ENCODE results near the gene UBB. TPM values are rescaled to one million over a fixed set of nuclear protein-coding genes. Genes with fewer than 3 reads are reported as not detected.
A peak's percentile ranks its signal among the peaks of the same experiment; 100 is the strongest.
"Not testable (repeated sequence)": the region's sequence is repeated elsewhere in the genome, so short reads cannot be mapped to it uniquely, and the experiment has no call there.

The UBB gene
- total RNA-seq, 4 donors from 2014 or later = 574 to 927 (median 633) TPM

DNA sequence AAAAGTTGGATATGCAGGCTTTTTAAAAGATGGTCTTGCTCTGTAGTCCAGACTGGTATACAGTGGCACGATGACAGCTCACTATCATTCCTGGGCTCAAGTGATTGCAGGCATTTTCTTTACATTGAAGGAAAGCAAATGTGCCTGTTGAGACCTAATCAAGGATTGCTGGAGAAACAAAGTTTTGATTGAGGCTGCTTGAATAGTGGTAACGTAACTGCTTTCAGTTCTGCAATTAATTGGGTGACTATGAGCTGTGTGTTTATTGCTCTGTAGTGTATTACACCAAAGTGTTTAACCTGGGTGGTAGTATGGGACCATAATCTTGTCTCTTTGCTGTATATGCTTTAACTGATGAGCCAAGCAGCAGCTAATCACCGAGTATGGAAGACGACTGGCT, 2.3 kb downstream of the UBB start:
- DNase-seq = no peak
- H3K9me3 ChIP-seq = no peaks in the 10 kb centered on the region
- no peak overlapping the region for H3K27ac ChIP-seq
- peaks cover 0 to 47% (median 0%) of the 10 kb centered on the region in 4 donors for H3K4me1 ChIP-seq
- TF ChIP-seq CTCF (IDR thresholded peaks at IDR 0.05) (no peak), POLR2A (IDR thresholded peaks at IDR 0.05) (no peak)
- peaks cover 0 to 17% (median 0%) of the 10 kb centered on the region in 3 donors for H3K36me3 ChIP-seq
- H3K27me3 ChIP-seq = no peaks in the 10 kb centered on the region
- peak overlapping the region in 2 of 4 donors; percentile 21 to 67 for H3K4me3 ChIP-seq

DNA sequence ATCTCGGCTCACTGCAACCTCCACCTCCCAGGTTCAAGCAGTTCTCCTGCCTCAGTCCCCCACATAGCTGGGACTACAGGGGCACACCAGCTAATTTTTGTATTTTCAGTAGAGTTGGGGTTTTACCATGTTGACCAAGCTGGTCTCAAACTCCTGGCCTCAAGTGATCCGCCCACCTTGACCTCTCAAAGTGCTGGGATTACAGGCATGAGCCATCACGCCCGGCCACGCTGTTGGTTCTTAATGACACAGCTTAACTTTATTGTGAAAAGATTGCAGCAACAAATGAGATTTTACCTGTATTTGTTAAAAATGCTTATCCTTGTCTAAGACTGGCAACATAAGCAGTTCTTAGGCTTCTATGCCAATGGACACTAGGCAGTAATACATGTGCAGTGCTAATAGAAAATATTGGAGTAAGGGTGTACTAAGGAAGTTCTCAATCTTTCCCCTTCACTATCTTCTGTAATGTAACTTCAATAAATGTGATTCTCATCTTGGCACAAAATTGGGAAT, 2.9 kb downstream of the UBB start:
- H3K4me3 ChIP-seq = peak overlapping the region in 1 of 4 donors; percentile 67
- no peak for TF ChIP-seq CTCF (IDR thresholded peaks at IDR 0.05)
- no peak for TF ChIP-seq POLR2A (IDR thresholded peaks at IDR 0.05)
- DNase-seq = no peak
- H3K27me3 ChIP-seq = no peaks in the 10 kb centered on the region
- H3K27ac ChIP-seq = no peak overlapping the region
- peaks cover 0 to 17% (median 0%) of the 10 kb centered on the region in 3 donors for H3K36me3 ChIP-seq
- peaks cover 0 to 47% (median 0%) of the 10 kb centered on the region in 4 donors for H3K4me1 ChIP-seq
- no peaks in the 10 kb centered on the region for H3K9me3 ChIP-seq

DNA sequence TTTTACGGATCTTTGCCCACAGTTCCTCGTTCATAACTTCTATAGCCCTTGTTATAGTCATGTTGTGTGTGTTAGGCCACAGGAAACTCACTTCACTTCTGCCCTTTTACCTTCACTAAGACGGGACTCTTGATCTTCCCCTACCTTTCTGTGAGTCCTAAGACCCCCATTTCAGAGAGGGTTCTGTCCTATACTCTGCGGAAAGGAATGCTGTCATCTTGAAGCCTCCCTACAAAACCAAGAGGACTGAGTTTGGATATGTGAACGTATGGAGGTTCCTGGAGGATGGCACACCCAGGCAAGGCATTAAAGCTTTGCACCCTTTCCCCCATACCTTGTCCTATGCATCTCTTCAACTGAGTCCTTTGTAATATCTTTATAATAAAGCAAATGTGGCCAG, 3.7 kb downstream of the UBB start:
- Histone ChIP-seq H3K9me3 (no peaks in the 10 kb centered on the region), H3K27me3 (no peaks in the 10 kb centered on the region), H3K4me1 (peaks cover 0 to 47% (median 0%) of the 10 kb centered on the region in 4 donors), H3K27ac (no peak overlapping the region), H3K36me3 (peaks cover 0 to 17% (median 0%) of the 10 kb centered on the region in 3 donors), H3K4me3 (no peak overlapping the region)
- DNase-seq = no peak
- TF ChIP-seq POLR2A (IDR thresholded peaks at IDR 0.05) (no peak), CTCF (IDR thresholded peaks at IDR 0.05) (no peak)

- DNase-seq, H3K9me3 ChIP-seq, H3K27me3 ChIP-seq: not testable (repeated sequence)
- Histone ChIP-seq H3K27ac (peak overlapping the region in 2 of 4 donors; percentile 62 to 66), H3K36me3 (peaks cover 0 to 17% (median 0%) of the 10 kb centered on the region in 3 donors), H3K4me3 (peak overlapping the region; percentile 19 to 64 (median 54)), H3K4me1 (peaks cover 0 to 47% (median 0%) of the 10 kb centered on the region in 4 donors)
Observed at GRCh38 chr17:16386126-16386507, 5.2 kb downstream of the UBB start.

DNA sequence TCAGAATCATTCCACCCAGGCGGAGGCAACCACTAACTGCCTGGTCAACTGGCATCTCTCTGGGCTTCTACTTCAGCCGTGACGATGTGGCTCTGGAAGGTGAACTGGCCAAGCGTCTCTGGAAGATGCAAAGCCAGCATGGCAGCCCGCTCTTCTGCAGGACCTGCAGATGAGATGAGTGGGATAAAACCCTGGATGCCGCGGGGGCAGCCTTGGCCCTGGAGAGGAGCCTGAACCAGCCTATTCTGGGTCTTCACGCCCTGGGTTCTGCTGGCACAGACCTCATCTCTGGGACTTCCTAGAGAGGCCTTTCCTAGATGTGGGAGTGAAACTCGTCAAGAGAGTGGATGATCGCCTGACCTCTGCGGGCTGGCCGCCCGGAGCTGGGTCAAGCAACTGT, 10.6 kb downstream of the UBB start:
- no peak for DNase-seq
- Histone ChIP-seq H3K4me3 (no peak overlapping the region), H3K9me3 (no peaks in the 10 kb centered on the region), H3K27ac (no peak overlapping the region), H3K4me1 (peaks cover 0 to 11% (median 0%) of the 10 kb centered on the region in 4 donors), H3K27me3 (no peaks in the 10 kb centered on the region), H3K36me3 (no peaks in the 10 kb centered on the region)
- no peak for TF ChIP-seq CTCF (IDR thresholded peaks at IDR 0.05)
- TF ChIP-seq POLR2A (IDR thresholded peaks at IDR 0.05) = no peak

DNA sequence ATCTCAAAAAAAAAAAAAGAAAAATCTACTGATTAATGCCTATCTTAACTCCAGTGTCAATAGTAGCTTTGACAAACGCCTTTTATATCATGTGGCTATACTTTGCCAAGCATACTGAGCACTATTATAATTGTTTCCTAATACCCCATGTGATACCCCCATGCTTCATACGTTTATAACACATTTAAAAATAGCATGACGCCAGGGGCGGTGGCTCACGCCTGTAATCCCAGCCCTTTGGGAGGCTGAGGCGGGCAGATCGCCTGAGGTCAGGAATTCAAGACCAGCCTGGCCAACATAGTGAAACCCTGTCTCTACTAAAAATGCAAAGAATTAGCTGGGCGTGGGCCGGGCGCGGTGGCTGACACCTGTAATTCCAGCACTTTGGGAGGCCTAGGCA, 11.6 kb downstream of the UBB start:
- H3K4me1 ChIP-seq, DNase-seq, H3K36me3 ChIP-seq, H3K27me3 ChIP-seq, H3K9me3 ChIP-seq, H3K27ac ChIP-seq, H3K4me3 ChIP-seq: not testable (repeated sequence)

- H3K4me1 ChIP-seq, DNase-seq, H3K36me3 ChIP-seq, H3K27ac ChIP-seq, H3K27me3 ChIP-seq, H3K9me3 ChIP-seq, H3K4me3 ChIP-seq: not testable (repeated sequence)
Observed at GRCh38 chr17:16395887-16396286, 15.0 kb downstream of the UBB start.

- H3K27ac ChIP-seq, H3K36me3 ChIP-seq, H3K9me3 ChIP-seq, H3K4me3 ChIP-seq, H3K4me1 ChIP-seq, H3K27me3 ChIP-seq, DNase-seq: not testable (repeated sequence)
Observed at GRCh38 chr17:16396693-16397092, 15.8 kb downstream of the UBB start.
